Subcutaneous abdominal adipose tissue (tissue), 5 donors: ENCODE data around the gene NCBP1.
"Not testable (repeated sequence)": the region's sequence is repeated elsewhere in the genome, so short reads cannot be mapped to it uniquely, and the experiment has no call there.

Experiments used
- H3K27ac ChIP-seq: one replicate; pipeline ENCODE4 v1.7.0; 2013; ENCODE audit warnings: low read depth, mild to moderate bottlenecking, inconsistent platforms, low read length, moderate library complexity
- H3K27me3 ChIP-seq, 5 donors: one replicate each; pipeline ENCODE4 v1.7.0; 2013; ENCODE audit warnings: low read length in 5 of 5, inconsistent platforms in 1 of 5; ENCODE audit not compliant: control insufficient read depth in 5 of 5, insufficient read depth in 4 of 5
- H3K36me3 ChIP-seq, 5 donors: one replicate each; pipeline ENCODE4 v1.7.0; 2013; ENCODE audit warnings: low read length in 5 of 5; ENCODE audit not compliant: control insufficient read depth in 5 of 5, insufficient read depth in 5 of 5
- H3K4me1 ChIP-seq, 5 donors: one replicate each; pipeline ENCODE4 v1.7.0; 2013; ENCODE audit warnings: low read length in 5 of 5, mild to moderate bottlenecking in 3 of 5, moderate library complexity in 1 of 5; ENCODE audit not compliant: control insufficient read depth in 5 of 5, insufficient read depth in 5 of 5
- H3K4me3 ChIP-seq, 5 donors: one replicate each; pipeline ENCODE4 v1.7.0; 2013; ENCODE audit warnings: low read length in 5 of 5, low read depth in 1 of 5
- H3K9ac ChIP-seq, 5 donors: one replicate each; pipeline ENCODE4 v1.7.0; 2013; ENCODE audit warnings: low read length in 5 of 5, mild to moderate bottlenecking in 4 of 5, moderate library complexity in 3 of 5
- H3K9me3 ChIP-seq, 5 donors: one replicate each; pipeline ENCODE4 v1.7.0; 2013; ENCODE audit warnings: low read length in 5 of 5; ENCODE audit not compliant: control insufficient read depth in 5 of 5
- donor health status: healthy.
- donor health status: healthy.
- donor health status: healthy.
- donor health status: healthy.
- donor health status: healthy.

The NCBP1 gene

GRCh38 chr9:97695390-97695789 is 61.8 kb downstream of the NCBP1 start:
- Histone ChIP-seq H3K9me3 (no peaks in the 10 kb centered on the region), H3K4me1 (peaks cover 6 to 38% (median 28%) of the 10 kb centered on the region in 5 donors), H3K9ac (peak overlapping the region in 2 of 5 donors; percentile 13 to 92), H3K27me3 (no peaks in the 10 kb centered on the region), H3K4me3 (peak overlapping the region in 2 of 5 donors; percentile 1 to 75), H3K27ac (no peak overlapping the region), H3K36me3 (peaks cover 10 to 20% (median 12%) of the 10 kb centered on the region in 5 donors)

- Histone ChIP-seq H3K27ac (peak overlapping the region; percentile 88), H3K9ac (peak overlapping the region; percentile 84 to 92 (median 90)), H3K4me1 (peaks cover 6 to 38% (median 28%) of the 10 kb centered on the region in 5 donors), H3K4me3 (peak overlapping the region; percentile 74 to 88 (median 82)), H3K9me3 (no peaks in the 10 kb centered on the region), H3K27me3 (peaks cover 0 to 2% (median 0%) of the 10 kb centered on the region in 5 donors), H3K36me3 (peaks cover 5 to 14% (median 7%) of the 10 kb centered on the region in 5 donors)
These were observed 62.6 kb downstream of the NCBP1 start for GRCh38 chr9:97695995-97696802.

- Histone ChIP-seq H3K27me3 (peaks cover 0 to 2% (median 0%) of the 10 kb centered on the region in 5 donors), H3K9me3 (no peaks in the 10 kb centered on the region), H3K4me3 (peak within 1 kb of the TSS; percentile 74 to 88 (median 82)), H3K27ac (peak within 1 kb of the TSS; percentile 88), H3K9ac (peak within 1 kb of the TSS; percentile 84 to 92 (median 90)), H3K4me1 (peaks cover 6 to 38% (median 28%) of the 10 kb centered on the region in 5 donors), H3K36me3 (peaks cover under 1 to 9% (median 4%) of the 10 kb centered on the region in 5 donors)
These were observed 63.4 kb downstream of the NCBP1 start, which contains the start of gene XPA for GRCh38 chr9:97696803-97697601. Gene XPA, minus strand, starts transcription at chr9:97697340. Its CDS starts 48 bp downstream, at chr9:97697292.

- Histone ChIP-seq H3K27me3 (peaks cover 0 to 2% (median 0%) of the 10 kb centered on the region in 5 donors), H3K4me1 (peaks cover 6 to 38% (median 28%) of the 10 kb centered on the region in 5 donors), H3K9ac (peak overlapping the region in 4 of 5 donors; percentile 89 to 92 (median 90)), H3K4me3 (peak overlapping the region; percentile 69 to 88 (median 75)), H3K36me3 (peaks cover 0 to 7% (median 4%) of the 10 kb centered on the region in 5 donors), H3K27ac (peak overlapping the region; percentile 88), H3K9me3 (no peaks in the 10 kb centered on the region)
These were observed 64.2 kb downstream of the NCBP1 start for GRCh38 chr9:97697837-97698236.

- H3K9ac ChIP-seq, result no peak overlapping the region
- H3K27me3 ChIP-seq, result peaks cover 0 to 2% (median 0%) of the 10 kb centered on the region in 5 donors
- H3K27ac ChIP-seq, result no peak overlapping the region
- no peak overlapping the region for H3K4me3 ChIP-seq
- peaks cover 6 to 35% (median 28%) of the 10 kb centered on the region in 5 donors for H3K4me1 ChIP-seq
- H3K36me3 ChIP-seq, result peaks cover 0 to 3% (median 0%) of the 10 kb centered on the region in 5 donors
- no peaks in the 10 kb centered on the region for H3K9me3 ChIP-seq
These were observed 65.2 kb downstream of the NCBP1 start for GRCh38 chr9:97698865-97699264.

- not testable (repeated sequence) for H3K4me3 ChIP-seq, H3K36me3 ChIP-seq, H3K9me3 ChIP-seq, H3K9ac ChIP-seq, H3K27me3 ChIP-seq, H3K27ac ChIP-seq
- peaks cover 6 to 31% (median 31%) of the 10 kb centered on the region in 5 donors for H3K4me1 ChIP-seq
These were observed 65.7 kb downstream of the NCBP1 start for GRCh38 chr9:97699281-97699680.

GRCh38 chr9:97699824-97700223 is 66.2 kb downstream of the NCBP1 start:
- H3K4me3 ChIP-seq, H3K27me3 ChIP-seq, H3K36me3 ChIP-seq, H3K27ac ChIP-seq, H3K9ac ChIP-seq, H3K9me3 ChIP-seq: not testable (repeated sequence)
- H3K4me1 ChIP-seq, result peaks cover 6 to 29% (median 26%) of the 10 kb centered on the region in 5 donors

- Histone ChIP-seq H3K27ac (no peak overlapping the region), H3K9ac (no peak overlapping the region)
These were observed 70.1 kb downstream of the NCBP1 start for GRCh38 chr9:97703437-97704344.

GRCh38 chr9:97704345-97704677 is 70.7 kb downstream of the NCBP1 start:
- H3K9ac ChIP-seq, result no peak overlapping the region

More at GRCh38 chr9:97703437-97704344, 70.1 kb downstream of the NCBP1 start:
- Histone ChIP-seq H3K36me3 (no peaks in the 10 kb centered on the region), H3K27me3 (peaks cover 0 to 5% (median 0%) of the 10 kb centered on the region in 5 donors), H3K4me3 (no peak overlapping the region), H3K9me3 (no peaks in the 10 kb centered on the region), H3K4me1 (peaks cover 0 to 6% (median 0%) of the 10 kb centered on the region in 5 donors)

More at GRCh38 chr9:97704345-97704677, 70.7 kb downstream of the NCBP1 start:
- Histone ChIP-seq H3K27me3 (peaks cover 0 to 6% (median 0%) of the 10 kb centered on the region in 5 donors), H3K36me3 (no peaks in the 10 kb centered on the region), H3K9me3 (no peaks in the 10 kb centered on the region), H3K4me3 (no peak overlapping the region), H3K4me1 (peaks cover 0 to 6% (median 0%) of the 10 kb centered on the region in 5 donors), H3K27ac (no peak overlapping the region)
